H1 (cell line): ENCODE measurements around the gene ME3. TPM values are rescaled to one million over a fixed set of nuclear protein-coding genes. Genes with fewer than 3 reads are reported as not detected.

Experiments used
- CTCF ChIA-PET: fragments of 300-600 bp; sonication (Branson Sonifier 250); formaldehyde crosslinking; loops from one replicate; lab custom pipeline; 2021; ENCODE audit not compliant: partially characterized antibody; lab: Charles Lee
- POLR2A ChIA-PET: fragments of 300-600 bp; sonication (Branson Sonifier 250); formaldehyde crosslinking; loops from one replicate; lab custom pipeline; 2021; ENCODE audit warnings: inconsistent platforms; ENCODE audit not compliant: partially characterized antibody; lab: Charles Lee
- DNase-seq, 2 experiments: peaks; one replicate each; pipeline versions ENCODE4 v3.0.0 to v3.0.0-alpha.2; 2010 to 2022; ENCODE audit warnings: low spot score in 2 of 2, low read depth in 1 of 2, mixed read lengths in 1 of 2
- FAIRE-seq: peaks from 2 replicates; lab custom pipeline; 2011; peaks lifted over from hg19 to GRCh38; lab: Jason Lieb, UNC
- H2AFZ ChIP-seq: 2 replicates; pipeline ENCODE4 v1.8.1; 2012; ENCODE audit warnings: low read length, inconsistent platforms
- H2AK5ac ChIP-seq: 2 replicates; pipeline ENCODE4 v1.6.1; 2013; ENCODE audit warnings: low read depth, low read length
- H2BK120ac ChIP-seq: replicated peaks from 2 replicates; pipeline ENCODE3; 2013; ENCODE audit warnings: low read depth, low read length, inconsistent platforms
- H2BK12ac ChIP-seq: 2 replicates; pipeline ENCODE4 v1.6.1; 2013; ENCODE audit warnings: low read depth, low read length
- H2BK15ac ChIP-seq: 2 replicates; pipeline ENCODE4 v1.6.1; 2013; ENCODE audit warnings: low read length
- H2BK20ac ChIP-seq: 2 replicates; pipeline ENCODE4 v1.6.1; 2013; ENCODE audit warnings: low read length
- H2BK5ac ChIP-seq: 2 replicates; pipeline ENCODE4 v1.6.1; 2013; ENCODE audit warnings: low read depth, low read length
- H3K14ac ChIP-seq: 2 replicates; pipeline ENCODE4 v1.6.1; 2013; ENCODE audit warnings: inconsistent platforms; ENCODE audit not compliant: insufficient read length
- H3K18ac ChIP-seq: 2 replicates; pipeline ENCODE4 v1.6.1; 2013; ENCODE audit warnings: low read length; ENCODE audit errors: extremely low read depth
- H3K23ac ChIP-seq: 2 replicates; pipeline ENCODE4 v1.6.1; 2013; ENCODE audit warnings: inconsistent platforms; ENCODE audit not compliant: insufficient read length
- H3K23me2 ChIP-seq: 2 replicates; pipeline ENCODE4 v1.6.1; 2013; ENCODE audit warnings: low read depth, low read length
- H3K27ac ChIP-seq: 2 replicates; pipeline ENCODE4 v1.6.1; 2011; ENCODE audit warnings: low read depth, low read length, inconsistent platforms
- H3K27me3 ChIP-seq, 4 experiments: replicated peaks in 1 of 4; 1 replicate in 1 of 4; 2 replicates in 3 of 4; pipeline versions ENCODE4 v1.6.1 to v1.8.1; 2011 to 2013; ENCODE audit warnings: low read length in 3 of 4, mild to moderate bottlenecking in 3 of 4, inconsistent platforms in 2 of 4, mixed read lengths in 2 of 4, moderate library complexity in 1 of 4; ENCODE audit not compliant: control insufficient read depth in 3 of 4, insufficient read depth in 3 of 4; ENCODE audit errors: extremely low read depth in 1 of 4
- H3K36me3 ChIP-seq, 4 experiments: 2 replicates each; pipeline versions ENCODE4 v1.6.1 to v1.8.1; 2011 to 2013; ENCODE audit warnings: mild to moderate bottlenecking in 4 of 4, low read length in 3 of 4, moderate library complexity in 2 of 4, control low read depth in 1 of 4, inconsistent platforms in 1 of 4; ENCODE audit not compliant: insufficient read depth in 4 of 4, control insufficient read depth in 2 of 4
- H3K4ac ChIP-seq: replicated peaks from 2 replicates; pipeline ENCODE3; 2013; ENCODE audit warnings: low read length, low read depth, mixed read lengths, inconsistent platforms; ENCODE audit not compliant: insufficient read length
- H3K4me1 ChIP-seq, 4 experiments: replicated peaks in 1 of 4; 1 replicate in 1 of 4; 2 replicates in 3 of 4; pipeline versions ENCODE4 v1.6.1 to v1.8.1; 2011 to 2013; ENCODE audit warnings: low read length in 3 of 4, inconsistent platforms in 2 of 4, mixed read lengths in 1 of 4; ENCODE audit not compliant: insufficient read depth in 4 of 4, control insufficient read depth in 3 of 4
- H3K4me2 ChIP-seq, 2 experiments: 2 replicates each; pipeline versions ENCODE4 v1.6.1 to v1.8.1; 2011 to 2013; ENCODE audit warnings: low read depth in 2 of 2, low read length in 2 of 2, control low read depth in 1 of 2, inconsistent platforms in 1 of 2, mild to moderate bottlenecking in 1 of 2; ENCODE audit not compliant: insufficient read depth in 1 of 2
- H3K4me3 ChIP-seq, 4 experiments: fragments of 200-600, 300-600 bp in 1 of 4; sonication (generic), shearing (Covaris generic), sonication (Bioruptor Twin) in 1 of 4; 2 replicates each; pipeline versions ENCODE4 v1.5.1 to v1.8.1; 2011 to 2016; ENCODE audit warnings: low read length in 4 of 4, low read depth in 3 of 4, control low read depth in 2 of 4, inconsistent platforms in 2 of 4, mild to moderate bottlenecking in 2 of 4, mixed read lengths in 1 of 4, moderate library complexity in 1 of 4; ENCODE audit not compliant: insufficient read depth in 2 of 4; ENCODE audit errors: extremely low read depth in 1 of 4
- H3K56ac ChIP-seq: replicated peaks from 2 replicates; pipeline ENCODE3; 2013; ENCODE audit warnings: low read depth, mild to moderate bottlenecking, mixed read lengths, low read length, inconsistent platforms; ENCODE audit not compliant: insufficient read length
- H3K79me1 ChIP-seq: 2 replicates; pipeline ENCODE4 v1.6.1; 2013; ENCODE audit warnings: low read depth, low read length, control low read depth
- H3K79me2 ChIP-seq, 2 experiments: 2 replicates each; pipeline versions ENCODE4 v1.6.1 to v1.8.1; 2012 to 2013; ENCODE audit warnings: low read length in 2 of 2, mild to moderate bottlenecking in 2 of 2, inconsistent platforms in 1 of 2; ENCODE audit not compliant: insufficient read depth in 2 of 2, control insufficient read depth in 1 of 2
- H3K9ac ChIP-seq, 4 experiments: replicated peaks in 1 of 4; 1 replicate in 1 of 4; 2 replicates in 3 of 4; pipeline versions ENCODE4 v1.6.1 to v1.8.1; 2011 to 2013; ENCODE audit warnings: low read depth in 3 of 4, low read length in 3 of 4, control low read depth in 2 of 4, mild to moderate bottlenecking in 2 of 4, moderate library complexity in 2 of 4, inconsistent platforms in 1 of 4; ENCODE audit errors: extremely low read depth in 1 of 4
- H3K9me3 ChIP-seq, 2 experiments: 2 replicates each; pipeline versions ENCODE4 v1.6.1 to v1.8.1; 2012 to 2013; ENCODE audit warnings: mild to moderate bottlenecking in 2 of 2, moderate library complexity in 2 of 2, control low read depth in 1 of 2, inconsistent platforms in 1 of 2, low read depth in 1 of 2, low read length in 1 of 2, mixed read lengths in 1 of 2; ENCODE audit not compliant: insufficient read depth in 2 of 2
- H4K20me1 ChIP-seq, 2 experiments: replicated peaks in 1 of 2; 2 replicates each; pipeline versions ENCODE3 to v1.8.1; 2011 to 2013; ENCODE audit warnings: inconsistent platforms in 2 of 2, low read length in 2 of 2, mild to moderate bottlenecking in 1 of 2; ENCODE audit not compliant: insufficient read depth in 2 of 2, control insufficient read depth in 1 of 2
- H4K5ac ChIP-seq: 2 replicates; pipeline ENCODE4 v1.6.1; 2013; ENCODE audit warnings: low read length, low read depth, mixed read lengths, inconsistent platforms; ENCODE audit not compliant: insufficient read length
- H4K8ac ChIP-seq: 2 replicates; pipeline ENCODE4 v1.8.0; 2013; ENCODE audit warnings: mild to moderate bottlenecking, moderate library complexity, low read length, inconsistent platforms; ENCODE audit not compliant: insufficient read depth; ENCODE audit errors: extremely low read depth
- H4K91ac ChIP-seq: replicated peaks from 2 replicates; pipeline ENCODE3; 2013; ENCODE audit warnings: low read length, mixed read lengths, inconsistent platforms; ENCODE audit not compliant: insufficient read length
- HDAC2 ChIP-seq, 2 experiments: fragments of 300-600 bp in 1 of 2; sonication (generic) in 1 of 2; IDR thresholded peaks; 2 replicates each; pipeline ENCODE4 v1.6.1; 2011 to 2012; ENCODE audit warnings: low read depth in 2 of 2, low read length in 2 of 2, mild to moderate bottlenecking in 2 of 2, moderate library complexity in 2 of 2, borderline replicate concordance in 1 of 2, inconsistent platforms in 1 of 2
- RAD21 ChIP-seq, 2 experiments: IDR thresholded peaks in 1 of 2; conservative IDR thresholded peaks in 1 of 2; 2 replicates each; pipeline ENCODE4 v1.6.1; 2011; ENCODE audit warnings: low read depth in 2 of 2, low read length in 2 of 2, improper control_type of control experiment in 1 of 2, inconsistent platforms in 1 of 2, mild to moderate bottlenecking in 1 of 2, moderate library complexity in 1 of 2
- polyA plus RNA-seq, 7 experiments: library from polyadenylated mRNA; depleted of rRNA in 3 of 7; stranded (reverse) in 5 of 7; unstranded in 2 of 7; fragments of >200 nt in 5 of 7; fragments of 200-250 nt in 2 of 7; gene quantifications; 1 replicate in 5 of 7; 2 replicates in 1 of 7; 4 replicates in 1 of 7; pipeline versions ENCODE4 v1.2.1 to v1.2.3, GENCODE V29; 2011 to 2013; ENCODE audit warnings: missing spikeins in 2 of 7, mixed read lengths in 2 of 7
- total RNA-seq: library from RNA; stranded (reverse); fragmentation: NEBNext Ultra II Directional; extraction: Animal tissue kit (Norgen Biotek cat#: 25700); gene quantifications from 2 replicates; pipeline ENCODE4 v1.2.1, GENCODE V29; 2021

Gene ME3
- total and polyA plus RNA-seq, 2 of the 8 experiments (the other 6 are each of a cell fraction or from before 2014, with no cell fraction given) = 1.5 to 2.8 TPM

- H3K23ac ChIP-seq = no peak overlapping the region
- no peak overlapping the region for H2BK20ac ChIP-seq
- no peaks in the 10 kb centered on the region for H3K27me3 ChIP-seq
- DNase-seq (no peak), FAIRE-seq (no peak)
- H2BK5ac ChIP-seq = no peak overlapping the region
- H4K8ac ChIP-seq = no peak overlapping the region
- no peaks in the 10 kb centered on the region for H3K79me1 ChIP-seq
- POLR2A ChIA-PET = no interaction called here
- no peak overlapping the region for H2BK15ac ChIP-seq
- no peak overlapping the region for H2BK120ac ChIP-seq
- CTCF ChIA-PET = interaction anchor here (1.1 to 2.2 kb wide), 4 partner anchors 9 to 180 kb away, joined by 3 to 7 read pairs (median 4); no protein-coding TSS in a partner anchor
- no peak overlapping the region for H2AFZ ChIP-seq
- no peak overlapping the region for H3K4ac ChIP-seq
- no peak overlapping the region for H4K5ac ChIP-seq
- H2BK12ac ChIP-seq = no peak overlapping the region
- H3K14ac ChIP-seq = no peak overlapping the region
- no peak overlapping the region for H2AK5ac ChIP-seq
- H3K27ac ChIP-seq = no peak overlapping the region; the same call in 1 of the 2 replicates
- H3K9me3 ChIP-seq = no peaks in the 10 kb centered on the region
- no peak overlapping the region for H3K18ac ChIP-seq
- H4K91ac ChIP-seq = no peak overlapping the region
- H3K4me3 ChIP-seq = no peak overlapping the region
- H4K20me1 ChIP-seq = no peaks in the 10 kb centered on the region
- H3K9ac ChIP-seq = no peak overlapping the region
- no peaks in the 10 kb centered on the region for H3K79me2 ChIP-seq
- H3K23me2 ChIP-seq = no peaks in the 10 kb centered on the region
- H3K56ac ChIP-seq = no peak overlapping the region
- no peak overlapping the region for H3K4me2 ChIP-seq
- H3K36me3 ChIP-seq = no peaks in the 10 kb centered on the region
- H3K4me1 ChIP-seq = no peaks in the 10 kb centered on the region
- TF ChIP-seq RAD21 (IDR thresholded peaks at IDR 0.05 in 1 of 2, conservative IDR thresholded peaks at IDR 0.05 in 1 of 2; ENCODE audit: low read depth in 2 of 2, low read length in 2 of 2) (no peak), HDAC2 (IDR thresholded peaks at IDR 0.05; ENCODE audit: borderline replicate concordance in 1 of 2, low read depth in 2 of 2, low read length in 2 of 2) (no peak)
These were observed 34.4 kb downstream of the ME3 start for GRCh38 chr11:86637988-86638387.
